Measurements from ENCODE around the gene PARVB.

- no peak for TF ChIP-seq MAFK (IDR thresholded peaks at IDR 0.05; ENCODE audit: low read depth, low read length)
- no peak for TF ChIP-seq CTCF (IDR thresholded peaks at IDR 0.05; ENCODE audit: control extremely low read depth in 1 of 3, insufficient read depth in 1 of 3, low read depth in 1 of 3, low read length in 3 of 3)
- no peak for TF ChIP-seq POLR2A (IDR thresholded peaks at IDR 0.05; ENCODE audit: control extremely low read depth in 1 of 2, low read depth in 2 of 2, low read length in 2 of 2)
- no peak for TF ChIP-seq EZH2 (IDR thresholded peaks at IDR 0.05; ENCODE audit: low read depth, low read length, severe bottlenecking)
Observed at GRCh38 chr22:44076825-44077224, 52.7 kb downstream of the PARVB start.
